SIG-M5 treated with dmso at 0.1 percent for 504 hours (cell line): ENCODE results near the gene SLC28A3.

Source experiments
- DNase-seq: peaks from one replicate; lab custom pipeline; 2025; ENCODE audit not compliant: unreplicated experiment; lab: John Stamatoyannopoulos, UW

Gene SLC28A3

DNA sequence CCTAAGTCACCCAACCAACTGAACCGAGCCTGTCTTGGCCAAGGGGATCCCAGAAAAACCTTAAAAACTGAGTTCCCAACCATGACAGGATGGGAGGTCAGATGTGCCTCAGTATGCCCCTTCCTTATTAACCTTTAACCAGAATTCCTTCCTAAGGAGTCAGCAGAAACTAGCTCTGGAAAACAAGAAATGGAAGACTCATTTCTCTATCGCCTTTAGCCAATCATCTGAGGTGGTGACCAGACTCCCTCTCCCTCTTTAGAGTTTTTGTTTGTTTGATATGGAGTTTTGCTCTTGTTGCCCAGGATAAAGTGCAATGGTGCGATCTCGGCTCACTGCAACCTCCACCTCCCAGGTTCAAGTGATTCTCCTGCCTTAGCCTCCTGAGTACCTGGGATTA is 37.5 kb downstream of the SLC28A3 start:
- no peak for DNase-seq

DNA sequence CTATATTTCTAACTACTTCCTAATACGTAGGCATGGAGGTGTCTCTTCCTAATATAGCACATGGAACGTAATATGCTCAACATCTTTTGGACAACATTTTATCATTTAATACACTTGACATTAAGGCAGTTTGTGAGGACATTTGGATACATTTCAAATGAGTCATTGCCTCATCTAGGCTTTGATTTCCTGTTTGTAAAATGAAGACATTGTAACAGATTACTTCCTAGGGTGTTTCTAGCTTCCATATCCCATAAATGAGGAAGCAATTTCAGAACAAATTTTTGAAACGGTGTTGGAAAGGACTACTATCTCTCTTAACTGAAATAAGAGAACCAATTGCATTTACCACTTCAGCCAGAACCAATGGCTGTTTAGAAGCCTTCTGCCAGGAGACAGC is 38.7 kb downstream of the SLC28A3 start:
- DNase-seq: no peak

DNA sequence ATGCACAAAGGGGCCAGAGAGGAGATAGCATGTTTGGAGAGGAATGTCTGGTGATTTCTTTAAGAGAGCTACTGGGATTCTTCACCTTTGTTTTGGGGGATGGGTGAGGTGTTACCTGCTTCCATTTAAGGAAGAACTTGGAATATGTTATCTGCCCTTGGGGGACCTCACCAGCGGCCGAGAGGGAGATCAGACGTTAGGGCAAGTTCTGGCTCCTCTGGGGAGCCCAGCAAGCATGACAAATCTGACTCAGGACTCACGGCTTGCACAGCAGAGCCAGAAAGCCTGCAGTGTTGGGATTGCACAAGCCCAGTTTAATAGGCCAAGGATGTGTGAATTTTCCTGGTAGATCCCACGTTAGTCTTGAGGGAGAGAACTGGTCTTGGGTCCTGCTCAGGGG is 40.3 kb downstream of the SLC28A3 start:
- no peak for DNase-seq

DNA sequence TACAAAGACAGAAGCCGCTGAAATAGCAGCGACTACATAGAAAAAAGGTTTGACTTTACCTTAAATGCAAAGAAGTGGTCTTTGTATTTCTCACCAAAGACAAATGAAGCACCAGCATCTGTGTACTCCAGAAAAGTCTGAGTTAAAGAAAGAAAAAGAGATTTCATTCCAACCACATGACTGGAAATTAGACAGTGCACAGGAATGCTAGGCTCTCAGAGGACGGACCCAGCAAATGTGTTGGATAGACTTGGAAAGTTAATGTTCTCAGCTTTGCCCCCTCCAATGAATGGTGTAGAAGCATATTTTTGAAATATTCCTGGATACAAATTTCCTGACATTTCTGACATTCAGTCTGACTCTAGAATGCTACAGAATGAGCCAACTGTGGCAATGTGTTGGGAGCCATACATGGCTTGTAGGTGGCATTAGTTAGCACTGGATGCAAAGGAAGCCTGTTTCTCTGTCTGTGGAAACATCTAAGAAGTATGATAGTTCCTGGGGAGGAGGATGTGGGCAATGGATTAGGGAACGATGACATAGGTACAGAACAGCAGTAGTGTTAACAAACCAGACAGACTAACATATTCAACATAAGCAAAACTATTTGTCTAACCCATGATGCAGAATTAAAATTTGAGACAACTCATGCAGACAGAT is 43.3 kb downstream of the SLC28A3 start:
- no peak for DNase-seq

DNA sequence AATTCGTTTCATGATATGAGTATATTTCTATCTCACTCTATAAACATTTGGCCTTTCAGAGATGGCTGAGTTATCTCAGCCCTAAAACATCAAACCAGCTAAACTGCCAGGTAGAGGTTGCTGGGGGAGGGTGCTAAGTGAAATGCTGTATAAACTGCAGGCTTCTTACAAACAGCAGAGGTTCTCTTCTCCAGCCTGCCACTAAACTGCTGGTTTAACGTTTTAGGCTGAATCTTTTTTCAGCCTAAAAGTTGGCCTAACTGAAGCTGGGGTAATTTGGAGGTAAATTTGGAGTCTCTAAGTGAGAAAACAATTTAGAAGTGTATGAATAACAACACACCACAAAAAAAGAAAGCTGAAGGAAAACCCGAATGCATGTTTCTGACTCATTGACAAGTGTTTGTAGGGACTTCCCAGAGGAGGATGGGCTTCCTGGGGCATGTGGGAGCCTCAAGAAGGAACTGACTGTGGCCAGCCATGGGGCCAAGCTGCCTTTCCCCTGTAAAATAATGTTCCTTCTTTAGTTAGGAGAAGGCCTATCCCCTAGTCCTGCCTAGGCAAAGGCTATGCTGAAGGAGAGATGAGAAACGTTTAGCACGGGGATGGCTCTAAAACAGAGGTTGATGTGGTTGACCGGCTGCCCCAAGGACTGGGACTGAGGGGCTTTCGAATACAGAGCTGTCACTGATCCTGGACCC is 44.3 kb downstream of the SLC28A3 start:
- no peak for DNase-seq

DNA sequence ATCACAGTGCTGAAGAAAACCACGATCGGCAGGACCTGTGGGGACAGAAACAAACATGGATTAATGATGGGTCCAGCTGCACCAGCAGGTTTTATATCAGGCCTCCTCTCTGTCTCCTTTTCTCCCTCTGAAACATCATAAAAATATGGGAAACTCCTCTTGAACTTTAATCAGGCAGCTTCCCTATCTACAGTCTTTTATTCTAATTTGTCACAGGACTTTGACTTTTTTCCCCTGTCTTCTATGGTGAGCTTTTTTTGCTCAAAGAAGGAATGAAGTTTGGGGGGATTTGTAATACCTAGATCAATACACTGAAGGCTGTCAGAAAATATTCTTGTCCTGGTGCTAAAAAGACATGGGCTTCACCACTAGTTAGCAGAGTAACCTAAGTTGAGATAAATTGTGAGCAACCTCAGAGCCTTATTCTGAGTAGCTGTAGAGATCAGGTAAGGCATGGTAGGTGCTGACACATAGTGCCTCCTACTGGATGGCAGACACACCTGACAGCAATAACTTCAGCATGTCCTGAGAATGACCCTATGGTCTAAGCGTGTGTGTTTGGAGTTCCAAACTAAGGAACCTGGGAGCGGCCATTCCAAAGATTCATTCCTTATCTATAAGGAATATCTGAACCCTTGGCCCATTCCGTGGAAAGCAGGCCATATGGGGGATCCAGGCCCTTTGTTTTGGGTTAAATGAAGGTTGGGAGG is 46.2 kb downstream of the SLC28A3 start:
- no peak for DNase-seq

DNA sequence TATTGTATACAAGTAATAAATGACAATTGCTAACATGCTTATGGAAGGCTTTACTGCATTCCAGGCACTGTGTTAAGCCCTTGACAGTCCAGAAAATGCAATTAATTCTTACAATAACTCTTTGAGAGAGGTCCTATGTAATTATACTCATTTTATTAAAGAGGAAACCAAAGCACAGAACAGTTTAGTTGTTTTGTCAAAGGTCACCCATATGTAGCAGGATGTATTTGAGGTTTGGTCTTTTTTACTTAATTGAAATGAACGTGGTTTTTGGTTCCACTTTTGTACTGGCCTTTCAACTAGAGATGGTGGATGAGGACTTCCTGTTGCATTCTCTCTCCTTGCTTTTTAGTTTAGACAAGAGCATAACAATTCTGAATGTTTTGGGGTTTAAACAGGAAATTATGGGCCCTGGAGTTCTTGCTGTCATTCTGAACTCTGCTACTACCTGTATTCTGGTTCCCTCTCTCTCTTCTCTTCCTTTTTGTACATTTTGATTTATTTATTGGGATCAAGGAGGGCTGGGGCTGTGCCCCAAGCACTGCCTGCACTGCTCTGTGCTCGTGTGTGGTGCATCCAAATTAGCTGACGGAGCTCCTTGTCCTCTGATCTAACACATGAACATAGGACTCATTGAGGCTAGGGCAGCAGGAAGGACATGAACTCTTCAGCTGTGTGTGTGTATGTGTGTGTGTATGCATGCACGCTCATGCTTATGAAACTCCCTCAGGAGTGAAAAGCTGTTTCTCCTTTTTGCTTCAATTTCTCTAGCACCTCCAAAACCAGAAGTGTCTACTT is 47.4 kb downstream of the SLC28A3 start:
- DNase-seq: peak; percentile 7

DNA sequence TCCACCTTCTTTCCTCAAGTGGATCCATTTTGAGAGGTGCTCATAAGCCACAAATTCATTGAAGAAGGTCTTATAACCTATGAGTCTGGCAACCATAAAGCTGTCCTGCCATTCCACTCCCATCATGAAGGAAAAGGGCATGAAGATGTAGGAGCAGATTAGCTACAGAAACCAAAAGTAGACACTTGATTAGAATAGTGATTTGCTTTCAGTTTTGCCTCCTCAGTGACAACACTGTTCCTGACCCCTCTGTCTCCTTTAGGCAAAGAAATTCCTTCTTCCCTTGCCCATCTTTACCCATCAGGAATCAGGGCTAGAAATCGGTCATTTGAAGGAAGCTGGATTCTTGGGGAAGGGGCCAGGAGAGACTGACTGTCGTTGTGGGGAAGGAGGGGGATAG is 55.2 kb downstream of the SLC28A3 start:
- no peak for DNase-seq

DNA sequence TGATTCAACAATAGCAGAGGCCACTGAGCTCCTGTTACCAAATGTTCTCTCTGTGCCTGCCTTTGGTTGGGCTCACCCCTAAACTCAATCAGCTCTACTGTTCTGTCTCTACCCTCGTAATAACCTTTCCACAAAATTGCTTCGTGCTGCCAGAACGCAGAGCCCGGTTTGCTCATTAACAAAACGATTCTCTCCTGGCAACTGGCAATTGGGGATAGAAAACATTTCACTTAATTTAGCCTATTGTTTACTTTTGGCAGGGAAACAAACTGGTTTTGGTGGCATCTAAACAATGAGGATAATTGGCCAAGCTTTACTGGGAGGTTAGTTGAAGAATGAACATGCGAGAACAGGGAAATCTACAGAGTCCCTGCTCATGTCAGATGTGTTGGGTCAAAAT is 56.6 kb downstream of the SLC28A3 start:
- no peak for DNase-seq

DNA sequence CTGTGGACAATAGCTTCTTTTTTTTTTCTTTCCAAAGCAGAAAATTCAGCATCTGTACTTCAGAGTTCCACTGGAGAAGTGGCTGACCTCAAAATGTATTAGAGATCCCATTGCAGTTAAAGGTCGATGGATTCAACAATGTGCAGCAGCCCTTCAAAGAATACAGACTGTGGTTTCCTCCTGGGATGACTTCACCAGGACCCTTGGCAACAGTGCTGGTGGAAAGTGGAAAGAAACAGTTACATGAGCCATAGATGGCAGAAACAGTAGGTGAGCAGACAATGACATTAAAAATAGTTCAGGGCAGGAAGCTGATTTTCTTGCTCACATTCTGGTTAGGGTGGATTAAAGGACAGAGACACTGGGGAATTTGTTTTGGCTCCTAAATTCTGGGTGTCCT is 62.4 kb downstream of the SLC28A3 start:
- no peak for DNase-seq

DNA sequence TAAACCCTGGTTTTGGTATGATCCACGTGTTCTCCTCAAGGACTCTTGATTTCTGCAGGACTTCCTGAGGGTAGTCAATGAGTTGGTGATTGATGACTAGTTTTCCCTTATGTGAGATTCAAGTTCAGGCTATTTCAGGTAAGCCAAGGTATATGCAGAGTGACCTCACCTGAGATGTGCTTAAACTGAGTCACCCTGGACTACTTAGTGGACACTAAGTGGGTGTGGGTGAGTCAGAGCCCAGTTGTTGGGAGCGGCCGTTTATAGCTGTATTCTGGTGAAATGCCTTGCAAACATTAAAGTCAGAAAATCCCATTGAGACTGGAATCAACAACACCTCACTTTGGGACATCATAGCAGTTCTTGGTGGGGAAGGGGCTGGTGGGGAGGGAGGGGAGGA is 62.9 kb downstream of the SLC28A3 start:
- DNase-seq: no peak

DNA sequence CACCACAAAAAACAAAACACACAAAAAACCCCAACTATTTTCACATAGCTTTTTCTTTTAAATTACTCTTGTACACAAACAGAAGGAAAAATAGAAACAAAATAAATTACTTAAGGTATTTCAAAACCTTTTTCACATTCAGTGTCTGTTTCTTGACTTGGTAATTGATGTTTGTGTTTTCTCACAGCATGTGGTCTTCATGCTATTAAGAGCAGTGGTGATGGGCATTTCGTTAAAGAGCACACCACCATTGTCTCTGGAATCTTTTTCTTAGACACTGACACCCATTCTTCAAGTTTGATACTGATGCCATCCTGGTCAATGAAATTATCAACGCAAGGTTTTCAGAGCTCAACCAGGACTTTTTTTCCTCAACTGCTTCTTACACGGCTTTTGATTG is 63.8 kb downstream of the SLC28A3 start:
- DNase-seq: no peak

DNA sequence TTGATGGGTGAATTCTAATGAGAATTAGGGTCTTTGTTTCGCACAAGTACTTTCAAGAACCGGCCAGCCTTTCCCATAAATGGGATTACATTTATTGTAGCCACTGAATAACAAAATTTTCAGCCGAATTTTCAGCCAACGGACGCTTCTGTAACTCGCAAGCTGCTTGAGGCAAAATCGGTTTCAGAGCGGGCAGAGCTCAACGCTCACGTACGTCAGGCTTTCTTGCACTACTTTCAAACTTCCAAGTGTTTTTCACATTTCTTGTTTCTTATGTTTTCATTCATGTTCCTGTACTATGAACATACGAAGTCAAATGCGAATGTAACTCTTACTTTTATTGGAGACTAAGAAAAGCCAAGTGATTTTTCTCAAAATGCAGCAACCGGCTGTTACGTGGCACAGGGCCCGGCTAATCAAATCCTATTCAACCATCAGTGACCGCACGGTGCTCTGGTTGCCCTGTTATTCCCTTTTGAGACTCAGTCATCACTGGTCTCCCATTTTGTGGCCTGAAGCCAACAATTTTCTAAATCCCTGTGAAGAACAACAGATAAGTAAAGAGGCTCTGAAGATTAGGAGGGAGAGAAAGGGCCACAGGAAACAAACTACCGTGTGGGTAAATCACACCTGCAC is 68.5 kb downstream of the SLC28A3 start:
- DNase-seq: no peak

DNA sequence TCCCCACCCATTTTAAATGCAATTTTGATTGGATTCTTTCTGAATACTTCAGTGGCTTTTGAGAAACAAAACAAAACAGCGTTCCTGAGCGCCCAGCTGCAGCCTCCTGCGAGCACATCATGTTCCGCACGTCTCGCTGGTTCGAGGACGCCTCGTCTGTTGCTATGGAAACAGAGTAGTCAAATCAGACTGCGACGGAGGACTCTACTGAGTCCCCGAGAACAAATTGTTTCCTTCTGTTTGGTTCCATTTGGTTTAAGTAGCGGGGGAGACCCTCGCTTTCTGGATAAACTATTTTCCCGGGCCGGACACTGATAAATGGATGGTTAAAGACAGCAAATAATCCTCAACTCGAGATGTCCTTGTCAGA is 69.0 kb downstream of the SLC28A3 start:
- no peak for DNase-seq

DNA sequence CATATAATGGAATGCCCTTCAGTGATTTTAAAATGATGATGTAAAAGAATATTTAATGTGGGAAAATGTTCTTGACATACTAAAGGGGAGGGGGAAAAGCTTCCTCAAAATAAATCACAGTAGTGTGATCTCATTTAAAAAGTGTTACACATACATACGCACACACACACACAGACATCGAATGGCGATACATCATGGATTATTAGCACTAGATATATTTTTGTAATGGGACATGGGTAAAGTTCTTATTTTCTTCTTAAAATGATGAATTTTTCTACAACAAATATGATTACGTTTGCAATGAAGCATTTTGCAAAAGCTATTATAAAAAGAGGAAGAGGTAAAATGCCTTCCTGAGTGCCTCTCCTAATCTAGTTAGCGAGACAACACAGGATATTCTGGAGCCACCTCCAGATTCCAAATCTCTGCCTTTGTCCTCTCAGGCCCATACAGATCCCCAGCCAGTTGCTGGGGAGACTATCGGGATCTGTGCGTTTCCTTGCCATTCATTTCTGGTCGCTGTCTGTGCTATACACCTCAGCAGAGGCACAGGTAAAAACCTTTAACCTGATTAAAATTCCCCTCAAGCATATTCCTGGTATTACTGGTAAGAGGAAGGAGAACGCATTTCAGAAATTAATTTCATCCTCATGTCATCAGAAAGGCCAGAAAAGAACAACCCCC is 69.6 kb downstream of the SLC28A3 start:
- DNase-seq: no peak

DNA sequence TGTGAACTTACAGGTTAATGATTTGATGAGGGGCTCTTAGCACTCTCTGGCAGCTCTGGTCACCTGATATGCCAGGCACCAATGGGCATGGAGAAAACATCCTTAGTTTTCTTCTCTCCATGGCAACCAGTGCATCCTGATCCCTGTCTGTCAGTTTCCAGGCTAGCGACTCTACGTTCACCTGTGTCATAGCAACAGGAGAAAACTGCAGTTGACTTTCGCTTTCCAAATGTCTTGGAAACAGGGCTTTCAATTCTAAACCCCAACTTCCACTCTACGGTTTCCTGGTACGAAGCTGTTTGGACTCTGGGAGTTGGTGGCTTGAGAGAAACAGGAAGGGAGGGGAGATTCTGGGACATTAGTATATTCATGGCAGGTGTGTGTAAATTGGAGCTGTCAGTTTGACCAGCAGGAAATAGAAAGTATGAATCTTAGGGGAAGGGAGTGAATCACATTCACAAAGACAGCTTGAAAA is 74.4 kb downstream of the SLC28A3 start:
- DNase-seq: no peak

DNA sequence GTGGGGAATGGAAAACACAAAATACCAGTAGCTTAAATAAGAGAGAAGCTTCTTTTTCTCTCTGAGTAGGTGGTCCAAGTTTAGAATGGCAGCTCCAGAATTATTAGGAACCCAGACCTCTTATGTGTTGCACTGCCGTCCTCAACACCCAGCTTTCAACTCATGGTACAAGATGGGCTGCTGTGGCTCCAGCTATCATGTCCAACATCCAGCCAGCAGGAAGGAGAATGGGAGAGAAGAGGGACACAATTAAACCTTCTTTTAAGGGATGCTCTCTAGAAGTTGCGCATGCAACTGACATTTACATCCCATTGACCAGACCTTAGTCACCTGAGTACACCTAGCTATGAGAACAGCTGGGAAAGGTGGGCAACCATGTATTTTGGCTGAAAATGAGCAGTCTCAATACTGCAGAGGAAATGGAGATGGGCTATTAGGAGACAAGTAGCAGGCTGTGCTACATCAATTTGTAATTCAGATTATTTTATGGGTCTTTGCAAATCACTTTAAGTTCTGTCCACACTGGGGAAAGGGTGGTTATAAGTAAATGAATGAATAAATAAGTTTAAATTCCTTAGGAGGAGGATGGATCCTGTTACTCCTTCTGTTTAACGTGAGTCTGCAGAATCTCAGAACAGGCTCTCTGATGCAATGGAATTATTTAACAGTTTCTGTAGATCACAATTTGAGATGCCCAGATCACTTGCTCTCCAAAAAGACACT is 76.1 kb downstream of the SLC28A3 start:
- DNase-seq: no peak

DNA sequence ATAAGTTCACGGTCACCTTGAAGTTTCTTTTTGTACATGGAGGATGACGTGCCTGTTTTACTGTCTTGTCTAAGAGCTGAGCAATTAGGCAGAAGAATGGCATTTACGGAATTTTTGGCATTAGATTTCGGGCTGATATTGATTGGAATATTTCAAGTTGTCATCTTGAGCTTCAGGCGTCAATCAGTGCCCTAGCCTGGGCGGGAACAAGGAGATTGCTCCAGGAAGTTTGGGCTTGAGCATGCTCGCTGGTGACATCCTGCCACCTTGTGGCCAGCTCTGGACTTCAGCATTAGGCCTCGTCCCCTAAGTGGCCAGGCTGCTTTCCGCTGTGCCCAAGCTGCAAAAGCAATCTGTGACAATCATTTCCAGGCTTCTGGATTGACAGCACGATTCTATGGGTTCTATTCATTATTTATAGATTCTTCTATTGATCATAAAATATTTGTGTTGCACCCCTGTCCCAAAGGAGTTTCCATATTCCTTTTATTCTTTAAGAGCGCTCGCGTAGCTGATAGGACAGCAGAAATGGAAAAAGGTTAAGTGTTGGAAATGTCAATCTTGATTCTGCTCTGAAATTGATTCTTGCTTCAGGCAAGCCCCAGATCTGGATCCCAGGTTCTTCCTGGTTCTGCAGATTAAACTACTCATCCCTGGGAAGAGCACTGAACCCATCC is 79.3 kb downstream of the SLC28A3 start:
- DNase-seq: peak; percentile 63

DNA sequence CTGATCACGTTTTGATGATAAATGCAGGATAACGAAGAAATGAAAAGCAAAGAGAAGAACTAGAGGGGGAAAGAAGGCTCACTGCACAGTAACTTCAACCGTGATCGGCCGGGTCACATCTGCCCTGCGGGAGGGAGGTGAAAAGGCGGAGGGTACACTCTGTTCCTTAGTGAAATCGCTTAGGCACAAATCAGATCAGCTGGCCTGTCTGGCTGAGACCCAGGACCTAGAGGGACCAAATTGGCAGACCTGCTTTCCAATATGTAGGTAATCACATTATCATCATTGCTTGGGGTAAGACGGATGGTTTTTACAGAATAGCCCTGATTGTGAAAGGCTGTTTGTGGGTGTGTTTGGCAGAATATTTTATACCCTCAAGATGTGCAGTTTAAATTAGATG is 82.2 kb downstream of the SLC28A3 start:
- DNase-seq: no peak
